Transverse colon (tissue), 4 donors: ENCODE measurements around the gene SERTAD3.

Experiments used
- POLR2A ChIP-seq: fragments of 450-650 bp; IDR thresholded peaks from one replicate; pipeline ENCODE4 v1.6.1; 2016; ENCODE audit warnings: antibody characterized with exemption, mild to moderate bottlenecking, moderate library complexity
- POLR2AphosphoS5 ChIP-seq, 3 donors: sonication (generic); formaldehyde crosslinking; IDR thresholded peaks; one replicate each; pipeline ENCODE4 v1.6.1; 2016; ENCODE audit warnings: antibody characterized with exemption in 3 of 3
- TF ChIP-seq, protein P1 (sequence below), 5 experiments: fragments of 200-600 bp in 3 of 5; fragments of 450-650 bp in 2 of 5; sonication (generic) in 3 of 5; IDR thresholded peaks; 1 replicate in 2 of 5; 2 replicates in 3 of 5; pipeline ENCODE4 v1.5.1; 2016 to 2017; ENCODE audit warnings: antibody characterized with exemption in 5 of 5, inconsistent platforms in 3 of 5, mild to moderate bottlenecking in 2 of 5, moderate library complexity in 1 of 5

DNA sequence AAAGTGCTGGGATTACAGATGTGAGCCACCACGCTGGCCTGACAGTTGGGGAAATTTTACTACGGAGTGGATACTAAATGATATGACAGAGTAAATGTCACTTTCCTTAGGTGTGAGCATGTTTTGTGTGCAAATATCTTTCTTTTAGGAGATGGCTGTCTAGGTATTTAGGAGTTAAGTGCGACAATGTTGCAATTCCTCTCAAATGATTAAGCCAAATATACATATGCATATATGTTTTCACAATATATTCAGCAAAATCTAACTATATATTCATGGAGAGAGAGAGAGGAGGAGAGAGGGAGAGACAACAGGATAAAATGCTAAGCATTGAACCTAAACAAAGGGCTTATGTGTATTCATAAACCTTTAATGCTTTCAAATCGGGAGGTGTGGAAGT is 5.4 kb upstream of the SERTAD3 start:
- TF ChIP-seq, protein P1, sequence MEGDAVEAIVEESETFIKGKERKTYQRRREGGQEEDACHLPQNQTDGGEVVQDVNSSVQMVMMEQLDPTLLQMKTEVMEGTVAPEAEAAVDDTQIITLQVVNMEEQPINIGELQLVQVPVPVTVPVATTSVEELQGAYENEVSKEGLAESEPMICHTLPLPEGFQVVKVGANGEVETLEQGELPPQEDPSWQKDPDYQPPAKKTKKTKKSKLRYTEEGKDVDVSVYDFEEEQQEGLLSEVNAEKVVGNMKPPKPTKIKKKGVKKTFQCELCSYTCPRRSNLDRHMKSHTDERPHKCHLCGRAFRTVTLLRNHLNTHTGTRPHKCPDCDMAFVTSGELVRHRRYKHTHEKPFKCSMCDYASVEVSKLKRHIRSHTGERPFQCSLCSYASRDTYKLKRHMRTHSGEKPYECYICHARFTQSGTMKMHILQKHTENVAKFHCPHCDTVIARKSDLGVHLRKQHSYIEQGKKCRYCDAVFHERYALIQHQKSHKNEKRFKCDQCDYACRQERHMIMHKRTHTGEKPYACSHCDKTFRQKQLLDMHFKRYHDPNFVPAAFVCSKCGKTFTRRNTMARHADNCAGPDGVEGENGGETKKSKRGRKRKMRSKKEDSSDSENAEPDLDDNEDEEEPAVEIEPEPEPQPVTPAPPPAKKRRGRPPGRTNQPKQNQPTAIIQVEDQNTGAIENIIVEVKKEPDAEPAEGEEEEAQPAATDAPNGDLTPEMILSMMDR (IDR thresholded peaks at IDR 0.05), result no peak
- no peak for TF ChIP-seq POLR2AphosphoS5 (IDR thresholded peaks at IDR 0.05)
- TF ChIP-seq POLR2A, result no peak
